HT-29 (cell line): Measurements from ENCODE around the gene CDSN. TPM values are rescaled to one million over a fixed set of nuclear protein-coding genes. Genes with fewer than 3 reads are reported as not detected.

Experiments used
- DNase-seq: peaks from one replicate; pipeline ENCODE4 v3.0.0-alpha.2; 2015; ENCODE audit warnings: low spot score
- total RNA-seq: library from RNA; depleted of rRNA; stranded (reverse); fragments of >200 nt; shearing (Covaris generic); gene quantifications from 2 replicates; pipeline ENCODE4 v1.2.3, GENCODE V29; 2014

CDSN gene
- total RNA-seq, 1 experiment from 2014 or later: 0.08 TPM

- DNase-seq: peak; percentile 16
Observed at GRCh38 chr6:31144970-31145340, 24.7 kb upstream of the CDSN start.

GRCh38 chr6:31144296-31144969 is 24.2 kb upstream of the CDSN start:
- DNase-seq: peak; percentile 41

GRCh38 chr6:31143148-31143547 is 22.9 kb upstream of the CDSN start:
- no peak for DNase-seq

GRCh38 chr6:31142361-31142761 is 22.1 kb upstream of the CDSN start:
- DNase-seq: no peak

- no peak for DNase-seq
Observed at GRCh38 chr6:31140643-31141042, 20.4 kb upstream of the CDSN start.

GRCh38 chr6:31139599-31139998 is 19.4 kb upstream of the CDSN start:
- DNase-seq: peak; percentile 15

DNA sequence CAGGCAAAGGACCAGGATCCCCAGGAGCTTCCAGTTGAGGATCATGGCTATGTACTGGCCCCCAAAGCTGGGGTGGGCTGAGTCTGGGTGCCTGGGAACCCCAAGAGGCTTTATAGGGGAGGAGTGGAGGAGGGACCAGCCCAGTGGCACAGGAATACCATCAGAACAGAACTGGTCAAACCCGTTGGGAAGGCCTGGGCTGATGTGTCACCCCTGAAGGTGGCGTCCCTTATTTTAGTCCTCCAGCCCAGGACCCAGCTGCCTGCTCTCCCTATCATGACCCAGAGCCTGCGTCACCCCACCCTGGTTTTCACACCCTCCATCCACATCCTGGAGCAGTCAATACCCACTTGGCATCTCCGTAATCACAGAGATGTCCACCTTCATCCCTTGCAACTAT is 18.7 kb upstream of the CDSN start, which contains the start of gene PSORS1C2:
Gene PSORS1C2 (minus strand): TSS at position 85 of the 400 bp plus-strand sequence. CDS start 40 bp downstream, at position 45.
- DNase-seq: peak; percentile 39

DNA sequence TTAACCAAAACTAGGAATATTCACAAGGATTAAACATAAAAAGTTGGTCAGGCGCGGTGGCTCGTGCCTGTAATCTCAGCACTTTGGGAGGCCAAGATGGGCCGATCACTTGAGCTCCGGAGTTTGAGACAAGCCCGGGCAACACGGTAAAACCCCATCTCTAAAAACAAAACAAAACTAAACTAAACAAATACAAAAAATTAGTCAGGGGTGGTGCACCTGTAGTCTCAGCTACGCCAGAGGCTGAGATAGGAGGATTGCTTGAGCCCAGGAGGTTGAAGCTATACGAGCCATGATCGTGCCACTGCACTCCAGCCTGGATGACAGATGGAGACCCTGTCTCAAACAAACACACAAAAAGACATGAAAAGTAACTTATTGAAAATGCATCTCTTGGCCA is 15.5 kb upstream of the CDSN start:
- no peak for DNase-seq

DNA sequence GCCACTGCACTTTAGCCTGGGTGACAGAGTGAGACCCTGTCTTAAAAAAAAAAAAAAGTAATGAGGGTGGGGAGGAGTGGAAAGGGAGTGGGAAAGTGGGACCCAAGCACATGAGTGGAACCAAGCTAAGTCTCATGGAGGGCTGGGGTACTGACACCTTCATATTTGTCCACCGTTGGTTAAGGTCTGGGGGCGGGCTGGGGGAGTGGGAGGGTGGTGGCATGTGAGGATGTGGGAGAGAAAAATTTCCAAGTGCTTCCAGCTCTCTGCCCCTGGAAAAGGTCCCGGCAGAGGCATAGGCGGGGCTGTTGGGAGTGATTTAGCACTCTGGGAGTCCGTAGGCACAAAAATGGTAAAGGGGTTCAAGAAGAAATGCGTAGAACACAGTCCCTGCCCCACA is 12.6 kb upstream of the CDSN start:
- no peak for DNase-seq

DNA sequence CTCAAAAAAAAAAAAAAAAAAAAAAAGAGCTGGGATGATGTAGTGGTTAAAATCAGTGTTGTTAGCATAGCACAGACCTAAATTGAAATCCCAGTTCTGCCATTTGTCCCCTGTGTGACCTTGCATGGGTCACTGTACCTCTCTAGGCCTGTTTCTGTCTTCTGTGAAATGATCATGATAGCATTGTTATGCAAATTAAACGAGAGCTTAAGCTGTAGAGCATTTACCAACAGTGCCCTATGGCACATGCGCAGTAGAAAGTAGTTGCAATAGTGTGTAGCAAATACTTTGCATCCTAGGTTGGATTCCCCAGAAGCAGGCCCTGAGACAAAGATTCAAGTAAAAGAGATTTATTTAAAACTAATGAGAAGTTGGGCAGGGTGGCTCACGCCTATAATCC is 11.3 kb upstream of the CDSN start:
- DNase-seq: no peak

GRCh38 chr6:31130751-31131150 is 10.5 kb upstream of the CDSN start:
- DNase-seq: no peak

- DNase-seq: no peak
Observed at GRCh38 chr6:31129130-31129529, 8.9 kb upstream of the CDSN start.

GRCh38 chr6:31128093-31128676 is 7.9 kb upstream of the CDSN start:
- peak; percentile 86 for DNase-seq

GRCh38 chr6:31126396-31127175 is 6.3 kb upstream of the CDSN start:
- no peak for DNase-seq

DNA sequence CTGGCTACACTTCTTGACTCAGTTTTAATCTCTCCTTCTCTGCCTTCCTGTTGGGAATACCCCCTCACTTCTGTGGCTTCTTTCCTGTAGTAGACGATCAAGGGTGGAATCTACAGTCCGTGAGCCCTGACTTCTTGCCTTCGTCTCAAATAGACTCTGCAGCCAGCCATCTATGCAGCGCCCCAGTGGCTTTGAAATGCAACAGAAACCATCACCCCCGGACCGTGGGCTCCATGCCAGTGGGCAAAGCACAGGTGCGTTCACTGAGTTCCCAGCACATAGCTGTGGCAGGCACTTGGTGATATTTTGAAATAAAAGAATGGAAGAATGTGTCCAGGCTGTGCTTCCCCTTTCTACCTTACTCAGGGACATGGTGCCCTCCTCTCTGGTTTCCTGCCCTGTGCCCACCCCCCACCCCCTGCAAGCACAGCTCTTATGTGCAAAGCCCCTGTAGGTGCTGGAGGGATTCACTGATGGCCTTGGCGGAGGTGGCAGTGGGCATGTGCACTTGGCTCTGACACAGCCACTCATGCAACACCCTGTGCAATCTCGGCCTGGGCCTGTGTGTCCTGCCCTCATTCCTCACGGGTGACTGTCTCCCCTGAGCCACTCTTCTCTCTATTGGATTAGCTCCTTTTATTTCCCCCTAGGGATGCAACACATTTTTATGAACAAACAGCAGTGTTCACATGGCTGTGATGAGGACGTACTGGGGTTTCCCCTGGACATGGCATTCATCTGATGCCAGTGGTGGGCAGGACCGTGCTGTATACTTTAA is 5.5 kb upstream of the CDSN start:
- DNase-seq: no peak

- peak; percentile 50 for DNase-seq
Observed at GRCh38 chr6:31125162-31125561, 4.9 kb upstream of the CDSN start.

DNA sequence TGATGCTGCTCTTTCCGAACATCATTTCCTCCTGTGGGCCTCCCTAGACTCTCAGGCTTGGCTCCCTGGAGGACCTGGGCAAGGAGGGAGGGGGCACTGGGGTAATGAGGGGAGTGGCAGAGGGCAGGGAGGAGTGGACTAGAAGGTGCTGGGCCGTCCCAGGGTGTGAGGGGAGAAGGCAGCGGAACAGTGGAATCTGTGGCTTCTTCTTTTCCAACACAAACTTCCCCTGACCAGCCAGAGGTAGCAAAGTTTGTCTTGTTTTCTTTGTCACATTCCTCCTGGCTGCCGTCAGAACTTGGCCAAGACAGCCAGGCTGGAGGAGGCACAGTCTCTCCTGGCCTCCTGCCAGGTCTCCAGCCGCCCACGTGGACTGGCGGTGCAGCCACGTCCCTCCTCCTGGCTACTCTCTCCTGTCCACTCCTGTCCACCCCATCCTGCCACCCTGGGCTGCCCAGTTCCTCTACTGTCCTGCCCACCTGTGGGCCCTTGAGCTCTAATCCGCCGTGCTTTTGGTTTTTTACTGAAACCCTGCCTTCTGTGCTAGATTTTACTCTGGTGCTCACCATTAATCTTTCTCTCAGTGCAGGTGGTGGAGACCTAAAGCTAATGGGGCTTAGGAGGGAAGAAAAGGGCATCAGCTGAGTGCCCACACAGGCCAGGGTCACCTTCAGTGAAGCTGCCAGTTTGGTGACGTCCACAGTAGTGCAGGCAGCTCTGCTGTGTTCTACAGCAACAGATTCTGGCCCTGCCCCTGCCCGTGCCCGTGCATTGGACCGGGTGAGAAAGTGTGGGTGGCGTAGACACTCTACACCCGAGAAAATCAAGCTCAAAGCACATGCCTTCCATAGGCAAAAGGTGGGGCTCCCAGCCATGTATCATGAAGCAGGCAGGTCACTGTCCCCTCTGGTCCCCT is 2.8 kb upstream of the CDSN start:
- peak; percentile 88 for DNase-seq

GRCh38 chr6:31121131-31121790 is 1.0 kb upstream of the CDSN start:
- DNase-seq: no peak

- no peak for DNase-seq
Observed at GRCh38 chr6:31118178-31118577, 2.1 kb downstream of the CDSN start.

GRCh38 chr6:31116661-31117385 is 3.4 kb downstream of the CDSN start:
- no peak for DNase-seq
